HAP-1 (cell line): ENCODE data around the gene PTTG1IP.
A peak's percentile ranks its signal among the peaks of the same experiment; 100 is the strongest.

Source experiments
- DNase-seq, 2 experiments: peaks; one replicate each; pipeline ENCODE4 v3.0.0-alpha.2; 2016 to 2020; ENCODE audit warnings: low spot score in 2 of 2
- H3K27me3 ChIP-seq: fragments of 250-450 bp; sonication (Bioruptor Pico); 2 replicates; pipeline ENCODE4 v1.5.1; 2020; ENCODE audit warnings: low read depth, mild to moderate bottlenecking, moderate library complexity
- H3K36me3 ChIP-seq: fragments of 250-450 bp; sonication (Bioruptor Pico); replicated peaks from 2 replicates; pipeline ENCODE4 v1.5.1; 2020; ENCODE audit warnings: mild to moderate bottlenecking
- H3K4me1 ChIP-seq: fragments of 250-450 bp; sonication (Bioruptor Pico); 2 replicates; pipeline ENCODE4 v1.5.1; 2020; ENCODE audit warnings: mild to moderate bottlenecking
- H3K4me3 ChIP-seq: fragments of 250-450 bp; sonication (Bioruptor Pico); 2 replicates; pipeline ENCODE4 v1.5.1; 2020; ENCODE audit warnings: mild to moderate bottlenecking, moderate library complexity
- H3K9me3 ChIP-seq: fragments of 250-450 bp; sonication (Bioruptor Pico); 2 replicates; pipeline ENCODE4 v1.5.1; 2020; ENCODE audit warnings: mild to moderate bottlenecking, moderate library complexity
- in situ Hi-C: fragments of 300-500 bp; cut with MboI; formaldehyde crosslinking; loops from 3 replicates; pipeline ENCODE4 v1.14.3; 2020; ENCODE audit warnings: low sequenced_read_pairs, inconsistent platforms, mixed read lengths

The PTTG1IP gene

GRCh38 chr21:44822484-44823178, 50.9 kb downstream of the PTTG1IP start:
- Histone ChIP-seq H3K36me3 (no peaks in the 10 kb centered on the region), H3K9me3 (peaks cover 19% of the 10 kb centered on the region), H3K4me3 (no peak overlapping the region), H3K27me3 (no peaks in the 10 kb centered on the region), H3K4me1 (no peaks in the 10 kb centered on the region)
- DNase-seq, result no peak
- in situ Hi-C loops, result no loop called here

GRCh38 chr21:44820851-44821250, 52.6 kb downstream of the PTTG1IP start:
- DNase-seq, result no peak
- in situ Hi-C loops, result no loop called here
- peaks cover 17% of the 10 kb centered on the region for H3K9me3 ChIP-seq
- no peaks in the 10 kb centered on the region for H3K36me3 ChIP-seq
- no peaks in the 10 kb centered on the region for H3K27me3 ChIP-seq
- no peaks in the 10 kb centered on the region for H3K4me1 ChIP-seq
- no peak overlapping the region for H3K4me3 ChIP-seq

- DNase-seq, result no peak
- Histone ChIP-seq H3K4me1 (no peaks in the 10 kb centered on the region), H3K36me3 (no peaks in the 10 kb centered on the region), H3K9me3 (peaks cover 17% of the 10 kb centered on the region), H3K4me3 (no peak overlapping the region), H3K27me3 (no peaks in the 10 kb centered on the region)
- in situ Hi-C loops, result no loop called here
Measured at GRCh38 chr21:44819283-44820243, 53.9 kb downstream of the PTTG1IP start.

- in situ Hi-C loops, result no loop called here
- Histone ChIP-seq H3K9me3 (peaks cover 17% of the 10 kb centered on the region), H3K4me1 (no peaks in the 10 kb centered on the region), H3K36me3 (no peaks in the 10 kb centered on the region), H3K4me3 (peak overlapping the region; percentile 42), H3K27me3 (no peaks in the 10 kb centered on the region)
- no peak for DNase-seq
Measured at GRCh38 chr21:44818640-44819011, 54.9 kb downstream of the PTTG1IP start.

GRCh38 chr21:44817914-44818639, 55.4 kb downstream of the PTTG1IP start, which contains the start of gene SUMO3:
Gene SUMO3, minus strand, starts transcription at chr21:44818062. Its CDS starts 94 bp downstream, at chr21:44817968.
- Histone ChIP-seq H3K27me3 (no peaks in the 10 kb centered on the region), H3K4me3 (peak within 1 kb of the TSS; percentile 58), H3K36me3 (no peaks in the 10 kb centered on the region), H3K4me1 (no peaks in the 10 kb centered on the region), H3K9me3 (peaks cover 12% of the 10 kb centered on the region)
- DNase-seq, result peak; percentile 69 to 78
- in situ Hi-C loops, result no loop called here

- Histone ChIP-seq H3K4me3 (peak overlapping the region; percentile 58), H3K9me3 (peaks cover 8% of the 10 kb centered on the region; the same call in 1 of the 2 replicates), H3K27me3 (no peaks in the 10 kb centered on the region), H3K36me3 (no peaks in the 10 kb centered on the region; the same call in 1 of the 2 replicates), H3K4me1 (no peaks in the 10 kb centered on the region)
- in situ Hi-C loops, result no loop called here
- peak; percentile 60 to 93 for DNase-seq
Measured at GRCh38 chr21:44817506-44817880, 56.0 kb downstream of the PTTG1IP start.

GRCh38 chr21:44816761-44817505, 56.6 kb downstream of the PTTG1IP start:
- peaks cover 6% of the 10 kb centered on the region; the same call in 1 of the 2 replicates for H3K9me3 ChIP-seq
- peak overlapping the region; percentile 58 for H3K4me3 ChIP-seq
- no peaks in the 10 kb centered on the region for H3K4me1 ChIP-seq
- in situ Hi-C loops, result no loop called here
- no peaks in the 10 kb centered on the region for H3K27me3 ChIP-seq
- no peak for DNase-seq
- H3K36me3 ChIP-seq, result peaks cover 3% of the 10 kb centered on the region; the same call in 1 of the 2 replicates

- no peak overlapping the region for H3K4me3 ChIP-seq
- in situ Hi-C loops, result no loop called here
Measured at GRCh38 chr21:44815852-44816628, 57.5 kb downstream of the PTTG1IP start.

GRCh38 chr21:44815225-44815624, 58.3 kb downstream of the PTTG1IP start:
- peaks cover 6% of the 10 kb centered on the region; the same call in 1 of the 2 replicates for H3K36me3 ChIP-seq

More at GRCh38 chr21:44815852-44816628, 57.5 kb downstream of the PTTG1IP start:
- H3K36me3 ChIP-seq, result peaks cover 6% of the 10 kb centered on the region; the same call in 1 of the 2 replicates
- H3K4me1 ChIP-seq, result no peaks in the 10 kb centered on the region
- peaks cover 6% of the 10 kb centered on the region; the same call in 1 of the 2 replicates for H3K9me3 ChIP-seq
- DNase-seq, result no peak
- no peaks in the 10 kb centered on the region for H3K27me3 ChIP-seq

GRCh38 chr21:44814498-44815023, 58.9 kb downstream of the PTTG1IP start:
- Histone ChIP-seq H3K36me3 (peaks cover 7% of the 10 kb centered on the region; the same call in 1 of the 2 replicates), H3K4me1 (no peaks in the 10 kb centered on the region)
- DNase-seq, result no peak

More at GRCh38 chr21:44815225-44815624, 58.3 kb downstream of the PTTG1IP start:
- no peak overlapping the region for H3K4me3 ChIP-seq
- no peaks in the 10 kb centered on the region for H3K27me3 ChIP-seq
- peaks cover 6% of the 10 kb centered on the region; the same call in 1 of the 2 replicates for H3K9me3 ChIP-seq
- no peaks in the 10 kb centered on the region for H3K4me1 ChIP-seq
- in situ Hi-C loops, result no loop called here
- DNase-seq, result no peak

GRCh38 chr21:44813727-44814126, 59.8 kb downstream of the PTTG1IP start:
- Histone ChIP-seq H3K4me1 (no peaks in the 10 kb centered on the region), H3K36me3 (peaks cover 12% of the 10 kb centered on the region; the same call in 1 of the 2 replicates), H3K27me3 (no peaks in the 10 kb centered on the region), H3K4me3 (no peak overlapping the region), H3K9me3 (no peaks in the 10 kb centered on the region)
- in situ Hi-C loops, result no loop called here
- no peak for DNase-seq

More at GRCh38 chr21:44814498-44815023, 58.9 kb downstream of the PTTG1IP start:
- Histone ChIP-seq H3K4me3 (no peak overlapping the region), H3K27me3 (no peaks in the 10 kb centered on the region), H3K9me3 (peaks cover 5% of the 10 kb centered on the region; the same call in 1 of the 2 replicates)
- in situ Hi-C loops, result no loop called here

GRCh38 chr21:44813149-44813548, 60.3 kb downstream of the PTTG1IP start:
- DNase-seq, result no peak
- Histone ChIP-seq H3K9me3 (no peaks in the 10 kb centered on the region), H3K36me3 (peaks cover 17% of the 10 kb centered on the region; the same call in 1 of the 2 replicates), H3K27me3 (no peaks in the 10 kb centered on the region), H3K4me3 (no peak overlapping the region), H3K4me1 (no peaks in the 10 kb centered on the region)
- in situ Hi-C loops, result no loop called here
